ENCODE measurements around the gene CAMK2D.

Gene CAMK2D

DNA sequence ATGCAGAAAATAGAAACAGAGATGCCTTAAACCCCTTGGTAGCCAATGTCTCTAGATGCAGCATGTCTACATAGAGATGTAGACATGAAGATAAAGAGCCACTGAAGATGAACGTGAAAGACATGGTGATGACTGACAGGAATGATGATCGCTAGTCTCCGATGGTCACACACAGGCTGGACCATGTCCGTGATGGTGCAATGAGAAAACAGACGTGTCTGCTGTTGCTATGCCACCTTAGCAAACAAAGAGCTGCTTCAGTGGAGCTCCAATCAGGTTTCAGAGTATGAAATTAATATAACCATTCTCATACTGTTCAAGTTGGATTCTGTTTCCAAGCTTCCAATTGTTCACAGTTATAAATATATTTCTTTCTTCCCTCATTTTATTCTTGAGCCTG, 256.5 kb downstream of the CAMK2D start:
- DNase-seq (ENCODE audit: low read depth): no peak
- H3K4me3 ChIP-seq (ENCODE audit: low read length): no peak overlapping the region
- peaks cover 87% of the 10 kb centered on the region for H3K36me3 ChIP-seq (ENCODE audit: control insufficient read depth, insufficient read depth, low read length, severe bottlenecking)
- H3K9me3 ChIP-seq (ENCODE audit: control insufficient read depth, low read length): no peaks in the 10 kb centered on the region
- no peaks in the 10 kb centered on the region for H3K27me3 ChIP-seq (replicated peaks; ENCODE audit: control insufficient read depth, insufficient read depth, low read length)
- no peak overlapping the region for H3K9ac ChIP-seq (ENCODE audit: low read length)
- peaks cover under 1% of the 10 kb centered on the region for H3K4me1 ChIP-seq (ENCODE audit: control insufficient read depth, insufficient read depth, low read length)

DNA sequence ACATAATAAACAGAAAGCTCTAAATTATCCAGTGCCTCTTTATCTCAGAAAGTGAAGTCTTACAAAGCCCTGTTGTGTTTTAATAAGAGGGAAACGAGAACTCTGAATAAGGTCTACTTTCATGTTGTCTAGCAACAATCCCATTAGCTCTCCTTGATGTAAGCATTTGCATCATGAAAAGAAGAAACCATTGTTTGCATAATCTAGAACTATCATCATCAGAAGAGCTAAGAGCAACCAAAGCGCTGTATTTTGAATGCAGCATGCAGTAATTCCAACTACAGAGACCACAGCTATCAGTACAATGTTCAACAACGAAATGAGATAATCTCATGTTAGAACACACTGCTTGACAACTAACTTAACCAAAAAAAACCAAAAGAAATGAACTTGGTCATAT, 257.1 kb downstream of the CAMK2D start:
- Histone ChIP-seq H3K4me3 (ENCODE audit: low read length) (no peak overlapping the region), H3K27me3 (replicated peaks; ENCODE audit: control insufficient read depth, insufficient read depth, low read length) (no peaks in the 10 kb centered on the region), H3K36me3 (ENCODE audit: control insufficient read depth, insufficient read depth, low read length, severe bottlenecking) (peaks cover 87% of the 10 kb centered on the region), H3K9me3 (ENCODE audit: control insufficient read depth, low read length) (no peaks in the 10 kb centered on the region), H3K9ac (ENCODE audit: low read length) (no peak overlapping the region), H3K4me1 (ENCODE audit: control insufficient read depth, insufficient read depth, low read length) (peaks cover 7% of the 10 kb centered on the region)
- DNase-seq (ENCODE audit: low read depth): no peak

- DNase-seq (ENCODE audit: low read depth): no peak
- Histone ChIP-seq H3K9me3 (ENCODE audit: control insufficient read depth, low read length) (no peaks in the 10 kb centered on the region), H3K36me3 (ENCODE audit: control insufficient read depth, insufficient read depth, low read length, severe bottlenecking) (peaks cover 87% of the 10 kb centered on the region), H3K27me3 (replicated peaks; ENCODE audit: control insufficient read depth, insufficient read depth, low read length) (no peaks in the 10 kb centered on the region), H3K9ac (ENCODE audit: low read length) (no peak overlapping the region), H3K4me1 (ENCODE audit: control insufficient read depth, insufficient read depth, low read length) (peaks cover 12% of the 10 kb centered on the region), H3K4me3 (ENCODE audit: low read length) (no peak overlapping the region)
These were observed 257.8 kb downstream of the CAMK2D start for GRCh38 chr4:113503691-113504090.

DNA sequence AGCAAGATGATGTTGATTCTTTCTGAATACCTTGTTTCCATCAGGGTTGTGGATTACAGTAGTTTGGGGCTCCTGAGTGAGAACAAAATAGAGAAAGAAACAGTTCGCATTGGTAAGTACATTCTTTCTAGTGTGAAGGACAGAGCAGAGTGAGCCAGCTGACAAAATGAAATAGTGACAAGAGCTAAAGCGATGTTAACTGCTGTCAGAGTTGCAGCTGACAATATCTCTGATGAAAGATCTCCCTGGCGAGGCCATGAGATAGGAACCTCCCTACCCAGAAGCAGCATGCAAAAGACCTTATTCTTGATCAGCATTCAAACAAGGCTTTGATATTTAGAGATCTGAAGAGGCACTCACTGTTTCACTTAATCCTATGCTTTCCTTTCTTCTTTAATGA, 258.6 kb downstream of the CAMK2D start:
- Histone ChIP-seq H3K4me3 (ENCODE audit: low read length) (no peak overlapping the region), H3K4me1 (ENCODE audit: control insufficient read depth, insufficient read depth, low read length) (peaks cover 12% of the 10 kb centered on the region), H3K36me3 (ENCODE audit: control insufficient read depth, insufficient read depth, low read length, severe bottlenecking) (peaks cover 87% of the 10 kb centered on the region), H3K9ac (ENCODE audit: low read length) (no peak overlapping the region), H3K27me3 (replicated peaks; ENCODE audit: control insufficient read depth, insufficient read depth, low read length) (no peaks in the 10 kb centered on the region), H3K9me3 (ENCODE audit: control insufficient read depth, low read length) (no peaks in the 10 kb centered on the region)
- no peak for DNase-seq (ENCODE audit: low read depth)

DNA sequence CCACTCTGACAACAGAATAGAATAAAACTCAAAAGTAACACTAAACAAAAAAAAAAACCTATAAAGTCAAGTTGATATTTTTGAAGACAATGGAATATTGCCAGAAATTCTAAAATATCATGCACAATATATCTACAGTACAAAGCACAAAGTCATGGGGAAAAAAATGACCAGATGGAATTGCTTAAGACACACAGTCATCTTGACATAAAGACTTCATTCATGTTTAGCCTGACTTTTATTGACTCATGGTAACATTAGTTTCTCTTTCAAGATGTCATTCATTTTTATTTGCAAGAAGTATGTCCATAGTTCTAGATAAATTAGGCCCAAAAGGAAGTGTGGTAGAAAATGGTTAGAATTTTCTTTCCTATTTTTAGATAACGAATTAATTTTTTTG, 259.1 kb downstream of the CAMK2D start:
- Histone ChIP-seq H3K4me1 (ENCODE audit: control insufficient read depth, insufficient read depth, low read length) (peaks cover 15% of the 10 kb centered on the region), H3K27me3 (replicated peaks; ENCODE audit: control insufficient read depth, insufficient read depth, low read length) (no peaks in the 10 kb centered on the region), H3K4me3 (ENCODE audit: low read length) (no peak overlapping the region), H3K9me3 (ENCODE audit: control insufficient read depth, low read length) (no peaks in the 10 kb centered on the region), H3K36me3 (ENCODE audit: control insufficient read depth, insufficient read depth, low read length, severe bottlenecking) (peaks cover 87% of the 10 kb centered on the region), H3K9ac (ENCODE audit: low read length) (no peak overlapping the region)
- DNase-seq (ENCODE audit: low read depth): peak; percentile 16

- H3K4me3 ChIP-seq (ENCODE audit: low read length): no peak overlapping the region
- no peak overlapping the region for H3K9ac ChIP-seq (ENCODE audit: low read length)
- no peaks in the 10 kb centered on the region for H3K9me3 ChIP-seq (ENCODE audit: control insufficient read depth, low read length)
- H3K4me1 ChIP-seq (ENCODE audit: control insufficient read depth, insufficient read depth, low read length): peaks cover 25% of the 10 kb centered on the region
- H3K36me3 ChIP-seq (ENCODE audit: control insufficient read depth, insufficient read depth, low read length, severe bottlenecking): peaks cover 85% of the 10 kb centered on the region
- DNase-seq (ENCODE audit: low read depth): no peak
- no peaks in the 10 kb centered on the region for H3K27me3 ChIP-seq (replicated peaks; ENCODE audit: control insufficient read depth, insufficient read depth, low read length)
These were observed 261.1 kb downstream of the CAMK2D start for GRCh38 chr4:113500424-113500823.

DNA sequence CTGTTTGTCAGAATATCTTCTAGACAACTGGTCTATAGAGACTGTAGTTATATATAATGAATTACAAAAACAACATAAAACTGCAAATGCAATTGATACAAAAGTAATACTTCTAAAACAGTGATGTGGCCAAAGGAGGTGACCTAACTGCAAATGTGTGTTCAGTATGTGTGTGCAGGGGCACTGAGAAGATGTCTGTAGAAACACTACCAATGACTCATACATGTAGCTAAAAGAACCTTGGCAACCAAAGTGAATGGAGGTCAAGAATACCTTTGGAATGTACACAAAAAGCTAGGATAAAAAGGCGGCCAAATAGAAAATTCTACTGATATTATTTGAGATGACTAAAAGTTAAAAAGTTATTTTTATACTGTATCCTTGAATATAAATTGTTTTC, 261.8 kb downstream of the CAMK2D start:
- Histone ChIP-seq H3K4me3 (ENCODE audit: low read length) (no peak overlapping the region), H3K9me3 (ENCODE audit: control insufficient read depth, low read length) (no peaks in the 10 kb centered on the region), H3K27me3 (replicated peaks; ENCODE audit: control insufficient read depth, insufficient read depth, low read length) (no peaks in the 10 kb centered on the region), H3K9ac (ENCODE audit: low read length) (no peak overlapping the region), H3K4me1 (ENCODE audit: control insufficient read depth, insufficient read depth, low read length) (peaks cover 25% of the 10 kb centered on the region), H3K36me3 (ENCODE audit: control insufficient read depth, insufficient read depth, low read length, severe bottlenecking) (peaks cover 82% of the 10 kb centered on the region)
- DNase-seq (ENCODE audit: low read depth): peak; percentile 57

DNA sequence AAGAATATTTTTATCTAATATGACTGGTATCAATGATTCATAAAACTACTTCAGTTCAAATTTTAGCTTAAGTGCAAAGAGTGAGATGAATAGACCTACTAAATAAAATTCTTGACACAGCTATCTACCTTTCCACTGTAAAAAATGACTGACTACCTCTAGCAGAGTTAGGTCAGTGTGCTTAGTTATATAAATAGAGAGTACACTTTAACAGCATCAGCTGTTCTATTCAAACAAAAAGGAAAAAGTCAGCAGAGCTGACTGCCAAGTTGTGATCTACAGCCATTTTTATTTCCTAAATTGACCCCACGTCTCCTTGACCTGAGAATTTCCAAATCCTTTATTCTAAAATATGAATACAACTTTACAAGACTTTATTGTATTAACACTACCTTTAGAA, 262.4 kb downstream of the CAMK2D start:
- H3K36me3 ChIP-seq (ENCODE audit: control insufficient read depth, insufficient read depth, low read length, severe bottlenecking): peaks cover 79% of the 10 kb centered on the region
- H3K9me3 ChIP-seq (ENCODE audit: control insufficient read depth, low read length): no peaks in the 10 kb centered on the region
- DNase-seq (ENCODE audit: low read depth): no peak
- no peak overlapping the region for H3K4me3 ChIP-seq (ENCODE audit: low read length)
- peaks cover 25% of the 10 kb centered on the region for H3K4me1 ChIP-seq (ENCODE audit: control insufficient read depth, insufficient read depth, low read length)
- H3K27me3 ChIP-seq (replicated peaks; ENCODE audit: control insufficient read depth, insufficient read depth, low read length): no peaks in the 10 kb centered on the region
- no peak overlapping the region for H3K9ac ChIP-seq (ENCODE audit: low read length)

DNA sequence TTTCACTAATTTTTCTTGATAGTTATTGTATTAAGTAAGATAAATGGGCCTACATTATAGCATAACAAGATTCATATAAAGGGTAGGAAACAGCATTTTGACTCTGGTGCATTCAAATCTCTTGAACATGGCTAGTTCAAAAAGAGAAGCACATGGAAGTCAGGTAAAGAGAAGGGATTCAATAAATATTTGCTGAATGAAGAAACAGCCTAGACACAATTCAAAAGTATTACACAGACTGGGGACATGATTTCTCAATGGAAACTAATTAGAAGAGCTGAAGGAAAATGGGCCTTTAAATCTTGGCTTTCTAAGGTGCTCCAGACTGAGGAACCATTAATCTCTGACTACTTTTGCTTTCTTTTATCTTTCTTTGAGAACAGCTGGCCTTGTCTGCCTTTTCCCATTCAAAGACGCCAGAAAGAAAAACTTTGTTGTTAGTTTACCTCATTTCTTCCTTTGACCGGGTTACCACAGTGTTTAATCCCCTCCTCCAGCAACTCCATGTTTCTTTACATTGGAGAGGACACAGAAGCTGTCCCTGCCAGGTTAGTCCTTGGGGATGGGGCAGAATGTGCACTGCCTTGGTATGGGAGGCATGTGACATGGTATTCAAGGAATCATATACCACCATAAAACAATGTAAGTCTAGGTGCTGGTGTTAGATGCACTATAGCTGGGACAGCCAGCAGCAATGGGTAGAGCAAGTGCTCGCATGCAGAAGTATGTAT, 264.2 kb downstream of the CAMK2D start:
- no peak for DNase-seq (ENCODE audit: low read depth)
- H3K9me3 ChIP-seq (ENCODE audit: control insufficient read depth, low read length): no peaks in the 10 kb centered on the region
- H3K36me3 ChIP-seq (ENCODE audit: control insufficient read depth, insufficient read depth, low read length, severe bottlenecking): peaks cover 68% of the 10 kb centered on the region
- H3K4me3 ChIP-seq (ENCODE audit: low read length): no peak overlapping the region
- H3K4me1 ChIP-seq (ENCODE audit: control insufficient read depth, insufficient read depth, low read length): peaks cover 25% of the 10 kb centered on the region
- H3K9ac ChIP-seq (ENCODE audit: low read length): no peak overlapping the region
- H3K27me3 ChIP-seq (replicated peaks; ENCODE audit: control insufficient read depth, insufficient read depth, low read length): no peaks in the 10 kb centered on the region

- peaks cover 25% of the 10 kb centered on the region for H3K4me1 ChIP-seq (ENCODE audit: control insufficient read depth, insufficient read depth, low read length)
- no peak overlapping the region for H3K4me3 ChIP-seq (ENCODE audit: low read length)
- H3K9me3 ChIP-seq (ENCODE audit: control insufficient read depth, low read length): no peaks in the 10 kb centered on the region
- no peak for DNase-seq (ENCODE audit: low read depth)
- no peaks in the 10 kb centered on the region for H3K27me3 ChIP-seq (replicated peaks; ENCODE audit: control insufficient read depth, insufficient read depth, low read length)
- H3K9ac ChIP-seq (ENCODE audit: low read length): no peak overlapping the region
- H3K36me3 ChIP-seq (ENCODE audit: control insufficient read depth, insufficient read depth, low read length, severe bottlenecking): peaks cover 61% of the 10 kb centered on the region
These were observed 264.8 kb downstream of the CAMK2D start for GRCh38 chr4:113496698-113497097.

- Histone ChIP-seq H3K27me3 (replicated peaks; ENCODE audit: control insufficient read depth, insufficient read depth, low read length) (no peaks in the 10 kb centered on the region), H3K36me3 (ENCODE audit: control insufficient read depth, insufficient read depth, low read length, severe bottlenecking) (peaks cover 56% of the 10 kb centered on the region), H3K4me3 (ENCODE audit: low read length) (no peak overlapping the region), H3K9me3 (ENCODE audit: control insufficient read depth, low read length) (no peaks in the 10 kb centered on the region), H3K9ac (ENCODE audit: low read length) (no peak overlapping the region), H3K4me1 (ENCODE audit: control insufficient read depth, insufficient read depth, low read length) (peaks cover 25% of the 10 kb centered on the region)
- DNase-seq (ENCODE audit: low read depth): no peak
These were observed 265.7 kb downstream of the CAMK2D start for GRCh38 chr4:113495790-113496189.

- Histone ChIP-seq H3K36me3 (ENCODE audit: control insufficient read depth, insufficient read depth, low read length, severe bottlenecking) (peaks cover 61% of the 10 kb centered on the region), H3K9ac (ENCODE audit: low read length) (no peak overlapping the region), H3K4me3 (ENCODE audit: low read length) (no peak overlapping the region), H3K4me1 (ENCODE audit: control insufficient read depth, insufficient read depth, low read length) (peaks cover 8% of the 10 kb centered on the region), H3K9me3 (ENCODE audit: control insufficient read depth, low read length) (peaks cover under 1% of the 10 kb centered on the region), H3K27me3 (replicated peaks; ENCODE audit: control insufficient read depth, insufficient read depth, low read length) (no peaks in the 10 kb centered on the region)
- no peak for DNase-seq (ENCODE audit: low read depth)
These were observed 278.4 kb downstream of the CAMK2D start for GRCh38 chr4:113483131-113483530.
